ENCODE measurements around the gene FAM120C. TPM values are rescaled to one million over a fixed set of nuclear protein-coding genes. Genes with fewer than 3 reads are reported as not detected.

FAM120C gene
- total RNA-seq, 2 experiments from 2014 or later, result 12.1 to 12.3 TPM

DNA sequence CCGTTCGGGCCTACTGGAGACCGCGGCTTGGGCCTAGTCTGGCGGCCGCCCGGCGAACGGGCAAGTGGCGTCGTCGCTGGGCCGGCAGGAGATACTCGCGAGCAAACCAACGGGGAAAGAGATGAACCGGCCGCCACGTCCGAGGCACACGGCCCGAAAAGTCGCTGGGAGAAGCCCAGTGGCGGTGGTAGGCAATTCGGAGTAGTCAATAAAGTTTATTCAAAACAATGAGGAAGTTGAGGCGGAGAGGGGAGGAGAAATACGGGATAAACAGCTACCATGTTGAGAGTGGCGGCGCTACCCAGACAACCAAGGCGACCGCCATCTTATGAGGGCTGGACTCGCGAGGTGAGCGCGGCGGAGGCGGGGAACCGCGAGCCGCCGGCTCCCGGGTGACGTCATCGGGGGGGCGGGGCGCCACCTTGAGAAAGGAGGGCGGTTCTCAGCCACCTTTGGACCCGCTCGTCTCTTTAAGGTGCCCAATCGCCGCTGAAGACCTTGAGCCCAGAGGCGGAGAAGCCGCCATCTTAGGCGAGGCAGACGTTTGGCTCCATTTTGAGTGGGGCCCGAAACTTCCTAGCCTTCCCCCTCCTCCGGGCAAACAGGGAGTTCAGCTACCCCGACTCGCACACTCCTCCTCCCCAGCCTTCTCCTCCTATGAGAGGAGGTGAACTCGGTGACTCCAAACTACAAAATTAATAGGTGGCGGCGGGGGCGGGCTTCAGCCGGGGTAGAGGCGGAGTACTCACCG lies 138.8 kb downstream of the FAM120C start, which contains the start of gene PHF8:
TSS of gene PHF8 (minus strand) at position 348 of the 751 bp plus-strand sequence. CDS start 1,745 bp downstream, outside the sequence.
- ChIA-PET CTCF (interaction anchor here (1.2 to 1.5 kb wide), 2 partner anchors 622 to 1076 kb away, joined by 3 read pairs; partner anchors contain the start of genes RIBC1 and SMC1A), POLR2A (no interaction called here)
- Mint-ChIP-seq H3K9me3 (no peaks in the 10 kb centered on the region), H3K4me1 (peaks cover 20% of the 10 kb centered on the region), H3K36me3 (ENCODE audit: low read depth) (peaks cover 12% of the 10 kb centered on the region), H3K27me3 (no peaks in the 10 kb centered on the region), H3K4me3 (peak within 1 kb of the TSS; percentile 96), H3K27ac (peak within 1 kb of the TSS; percentile 97)
- DNase-seq, result peak; percentile 94

DNA sequence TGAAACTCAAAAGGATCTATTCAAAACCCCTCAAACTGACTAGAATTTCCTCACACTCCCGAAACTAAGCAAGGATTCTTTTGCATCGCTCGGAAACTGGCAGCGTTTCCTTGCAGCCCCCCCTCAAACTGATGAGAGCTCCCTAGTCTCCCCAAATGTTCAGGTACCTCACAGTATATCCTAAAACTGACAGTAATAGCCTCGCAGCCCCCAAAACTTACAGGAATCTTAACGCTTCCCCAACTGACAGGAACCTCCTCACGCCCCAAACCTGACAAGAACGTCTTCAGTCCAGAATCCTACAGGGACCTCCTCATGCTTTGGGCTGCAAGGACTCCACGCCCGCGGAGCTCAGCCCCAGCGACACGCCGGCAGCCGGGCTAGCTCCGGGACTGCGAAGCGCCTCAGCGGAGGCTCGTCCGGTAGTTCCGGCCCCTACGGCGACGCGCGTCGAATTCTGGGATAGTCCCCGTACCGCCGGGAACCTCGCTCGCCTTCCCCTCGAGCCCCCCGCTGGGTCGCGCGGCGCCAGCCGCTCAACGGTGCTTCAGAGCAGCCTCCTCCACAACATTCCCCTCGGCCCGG lies 139.4 kb downstream of the FAM120C start:
- DNase-seq, result peak; percentile 36
- ChIA-PET POLR2A (no interaction called here), CTCF (interaction anchor here (0.6 to 1.4 kb wide), 4 partner anchors 13 to 29 kb away, joined by 3 to 5 read pairs (median 4); no protein-coding TSS in a partner anchor)
- H3K36me3 Mint-ChIP-seq (ENCODE audit: low read depth), result peaks cover 12% of the 10 kb centered on the region
- H3K4me1 Mint-ChIP-seq, result peaks cover 20% of the 10 kb centered on the region
- H3K27me3 Mint-ChIP-seq, result no peaks in the 10 kb centered on the region
- H3K27ac Mint-ChIP-seq, result peak overlapping the region; percentile 97
- no peaks in the 10 kb centered on the region for H3K9me3 Mint-ChIP-seq
- H3K4me3 Mint-ChIP-seq, result peak overlapping the region; percentile 96

DNA sequence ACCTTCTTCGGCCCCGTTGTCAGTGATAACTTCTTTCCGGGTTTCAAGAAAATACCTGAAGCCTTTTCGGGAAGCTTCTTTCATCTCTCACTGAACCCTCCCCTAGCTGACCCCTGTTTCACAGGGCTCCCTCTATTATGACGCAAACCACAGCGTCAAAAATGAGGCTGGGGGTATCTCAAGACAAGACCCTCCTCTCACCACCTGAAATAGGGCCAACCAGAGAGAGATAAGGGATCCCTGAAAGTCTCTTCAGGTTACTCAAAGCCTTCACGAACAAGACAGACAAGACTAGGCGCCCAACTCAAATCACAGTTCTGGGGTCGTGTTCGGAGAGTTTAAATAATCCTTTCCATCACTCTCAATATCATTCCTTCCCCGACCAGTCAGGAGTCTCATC lies 140.0 kb downstream of the FAM120C start:
- H3K36me3 Mint-ChIP-seq (ENCODE audit: low read depth), result peaks cover 12% of the 10 kb centered on the region

DNA sequence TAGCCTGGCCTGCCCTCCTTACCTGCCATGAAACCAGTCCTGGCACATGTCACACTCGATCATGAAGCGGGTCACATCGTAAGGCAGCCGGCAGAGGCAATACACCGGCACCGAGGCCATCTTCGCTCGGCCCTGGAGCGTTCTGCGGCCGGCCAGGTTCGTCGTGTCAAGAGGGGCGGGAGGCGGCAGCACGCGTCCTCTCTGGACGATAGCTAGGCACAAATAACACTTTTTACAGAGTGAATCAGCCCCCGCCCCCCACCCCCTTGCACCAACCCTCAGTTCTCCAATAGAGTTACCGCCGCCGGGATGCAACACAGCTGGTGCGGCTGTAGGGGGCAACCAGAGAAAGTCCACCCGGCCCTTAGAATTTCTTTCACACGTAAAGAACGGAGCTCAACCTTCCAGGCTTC lies 140.4 kb downstream of the FAM120C start:
- ChIA-PET CTCF (interaction anchor here (0.6 to 1.4 kb wide), 5 partner anchors 12 to 151 kb away, joined by 3 to 5 read pairs (median 3); no protein-coding TSS in a partner anchor), POLR2A (no interaction called here)
- Mint-ChIP-seq H3K4me3 (peak overlapping the region; percentile 96), H3K4me1 (peaks cover 20% of the 10 kb centered on the region), H3K9me3 (no peaks in the 10 kb centered on the region), H3K36me3 (ENCODE audit: low read depth) (peaks cover 13% of the 10 kb centered on the region), H3K27ac (peak overlapping the region; percentile 97), H3K27me3 (no peaks in the 10 kb centered on the region)
- peak; percentile 36 for DNase-seq

More for the DNA sequence above, 140.0 kb downstream of the FAM120C start:
- CTCF ChIA-PET, result interaction anchor here (0.6 to 1.4 kb wide), 5 partner anchors 12 to 151 kb away, joined by 3 to 5 read pairs (median 4); no protein-coding TSS in a partner anchor
- POLR2A ChIA-PET, result no interaction called here
- no peak for DNase-seq
- H3K27ac Mint-ChIP-seq, result peak overlapping the region; percentile 97
- H3K27me3 Mint-ChIP-seq, result no peaks in the 10 kb centered on the region
- peak overlapping the region; percentile 96 for H3K4me3 Mint-ChIP-seq
- peaks cover 20% of the 10 kb centered on the region for H3K4me1 Mint-ChIP-seq
- H3K9me3 Mint-ChIP-seq, result no peaks in the 10 kb centered on the region

DNA sequence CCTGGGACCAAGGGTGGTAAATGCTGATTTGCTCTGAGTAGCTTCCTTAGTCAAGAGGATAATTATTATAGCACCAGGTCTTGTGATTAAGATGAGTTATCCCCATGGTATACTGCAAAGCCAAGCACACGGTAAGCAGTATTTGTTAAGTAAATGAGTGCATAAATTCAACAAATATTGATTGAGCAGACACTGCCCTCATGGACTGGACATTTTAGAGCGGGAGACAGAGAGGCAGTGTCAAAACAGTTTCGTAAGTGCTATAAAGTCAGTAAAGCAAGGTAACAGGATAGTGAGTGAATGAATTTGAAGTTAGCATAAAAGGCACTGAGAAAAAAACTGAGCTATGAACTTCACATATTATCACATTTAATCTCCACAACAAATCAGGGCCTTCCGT lies 152.7 kb downstream of the FAM120C start:
- Mint-ChIP-seq H3K4me3 (no peak overlapping the region), H3K36me3 (ENCODE audit: low read depth) (peaks cover 54% of the 10 kb centered on the region), H3K9me3 (no peaks in the 10 kb centered on the region), H3K27me3 (no peaks in the 10 kb centered on the region), H3K27ac (no peak overlapping the region), H3K4me1 (peaks cover 1% of the 10 kb centered on the region)
- no peak for DNase-seq
- ChIA-PET CTCF (interaction anchor here (0.8 to 2.2 kb wide), 4 partner anchors 10 to 15 kb away, joined by 4 to 6 read pairs (median 4); no protein-coding TSS in a partner anchor), POLR2A (no interaction called here)

GRCh38 chrX:54029529-54030143 lies 153.4 kb downstream of the FAM120C start:
- ChIA-PET POLR2A (no interaction called here), CTCF (interaction anchor here (0.8 kb wide), 1 partner anchor 16 kb away, joined by 4 read pairs; no protein-coding TSS in a partner anchor)
- H3K36me3 Mint-ChIP-seq (ENCODE audit: low read depth), result peaks cover 53% of the 10 kb centered on the region
- no peaks in the 10 kb centered on the region for H3K9me3 Mint-ChIP-seq
- no peaks in the 10 kb centered on the region for H3K27me3 Mint-ChIP-seq
- DNase-seq, result no peak
- no peak overlapping the region for H3K27ac Mint-ChIP-seq
- H3K4me1 Mint-ChIP-seq, result peaks cover 1% of the 10 kb centered on the region
- no peak overlapping the region for H3K4me3 Mint-ChIP-seq

DNA sequence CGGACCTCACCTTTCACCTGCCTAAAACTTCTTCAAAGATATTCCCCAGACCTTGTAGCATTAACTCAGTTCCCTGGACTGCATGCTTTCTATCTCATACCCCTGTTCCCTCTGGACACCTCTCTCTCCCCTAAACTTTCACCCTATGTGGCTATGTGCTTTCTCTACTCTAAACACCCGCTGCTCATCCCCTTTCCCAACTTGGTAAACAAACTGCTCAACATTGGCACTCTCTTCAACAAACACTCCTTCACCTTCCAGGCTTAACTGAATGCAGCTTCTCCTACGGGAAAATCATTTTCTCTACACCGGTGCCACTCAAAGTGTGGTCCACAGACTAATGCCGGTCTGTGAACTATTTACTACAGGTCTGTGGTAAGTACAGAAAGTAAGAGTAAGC lies 158.7 kb downstream of the FAM120C start:
- peaks cover 40% of the 10 kb centered on the region for H3K36me3 Mint-ChIP-seq (ENCODE audit: low read depth)
- H3K9me3 Mint-ChIP-seq, result no peaks in the 10 kb centered on the region
- peaks cover 1% of the 10 kb centered on the region for H3K4me1 Mint-ChIP-seq
- no peak overlapping the region for H3K27ac Mint-ChIP-seq
- no peaks in the 10 kb centered on the region for H3K27me3 Mint-ChIP-seq
- H3K4me3 Mint-ChIP-seq, result no peak overlapping the region
- DNase-seq, result no peak
- ChIA-PET POLR2A (no interaction called here), CTCF (no interaction called here)

Other genes starting within 250 kb of the FAM120C start
- 10 to 100 TPM; 39.6 to 41.3 TPM for gene PHF8, start 138.8 kb downstream of the FAM120C start, total RNA-seq
- under 1 TPM; 0.07 to 0.15 TPM for gene WNK3, start 174.8 kb upstream of the FAM120C start, total RNA-seq